ENCODE measurements around the gene PBRM1. TPM values are rescaled to one million over a fixed set of nuclear protein-coding genes. Genes with fewer than 3 reads are reported as not detected.

Gene PBRM1
- total RNA-seq, 4 donors from 2014 or later: 111 to 165 (median 125) TPM

DNA sequence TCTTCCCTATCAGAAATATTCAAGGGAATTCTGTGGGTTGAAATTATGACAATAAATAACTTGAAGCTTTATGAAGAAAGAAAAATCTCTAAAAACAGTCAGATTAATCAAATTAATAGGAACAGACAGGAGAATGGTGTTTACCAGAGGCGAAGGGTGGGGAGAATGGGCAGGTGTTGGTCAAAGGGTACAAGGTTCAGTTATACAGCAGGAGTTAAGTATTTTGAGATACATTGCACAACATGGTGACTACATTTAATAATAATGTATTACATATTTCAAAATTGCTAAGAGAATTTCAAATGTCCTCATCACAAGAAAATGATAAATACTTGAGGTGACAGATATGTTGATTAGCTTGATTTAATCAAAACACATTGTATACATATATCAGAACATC, 38.8 kb upstream of the PBRM1 start:
- no peak for DNase-seq
- Histone ChIP-seq H3K9me3 (no peaks in the 10 kb centered on the region), H3K4me1 (no peaks in the 10 kb centered on the region), H3K36me3 (no peaks in the 10 kb centered on the region), H3K27ac (no peak overlapping the region), H3K4me3 (replicated peaks in 1 of 3) (no peak overlapping the region), H3K27me3 (no peaks in the 10 kb centered on the region)
- TF ChIP-seq POLR2A (IDR thresholded peaks at IDR 0.05): no peak
- TF ChIP-seq, protein P1, sequence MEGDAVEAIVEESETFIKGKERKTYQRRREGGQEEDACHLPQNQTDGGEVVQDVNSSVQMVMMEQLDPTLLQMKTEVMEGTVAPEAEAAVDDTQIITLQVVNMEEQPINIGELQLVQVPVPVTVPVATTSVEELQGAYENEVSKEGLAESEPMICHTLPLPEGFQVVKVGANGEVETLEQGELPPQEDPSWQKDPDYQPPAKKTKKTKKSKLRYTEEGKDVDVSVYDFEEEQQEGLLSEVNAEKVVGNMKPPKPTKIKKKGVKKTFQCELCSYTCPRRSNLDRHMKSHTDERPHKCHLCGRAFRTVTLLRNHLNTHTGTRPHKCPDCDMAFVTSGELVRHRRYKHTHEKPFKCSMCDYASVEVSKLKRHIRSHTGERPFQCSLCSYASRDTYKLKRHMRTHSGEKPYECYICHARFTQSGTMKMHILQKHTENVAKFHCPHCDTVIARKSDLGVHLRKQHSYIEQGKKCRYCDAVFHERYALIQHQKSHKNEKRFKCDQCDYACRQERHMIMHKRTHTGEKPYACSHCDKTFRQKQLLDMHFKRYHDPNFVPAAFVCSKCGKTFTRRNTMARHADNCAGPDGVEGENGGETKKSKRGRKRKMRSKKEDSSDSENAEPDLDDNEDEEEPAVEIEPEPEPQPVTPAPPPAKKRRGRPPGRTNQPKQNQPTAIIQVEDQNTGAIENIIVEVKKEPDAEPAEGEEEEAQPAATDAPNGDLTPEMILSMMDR (IDR thresholded peaks at IDR 0.05): no peak
- intact Hi-C loops (cut with DNase I): no loop called here
- 96 to 100% methylated on average over 1 of the region's 1 CpG for WGBS, 2 donors

GRCh38 chr3:52723935-52724334, 38.2 kb upstream of the PBRM1 start:
- Histone ChIP-seq H3K27ac (no peak overlapping the region), H3K9me3 (no peaks in the 10 kb centered on the region), H3K4me1 (no peaks in the 10 kb centered on the region), H3K4me3 (replicated peaks in 1 of 3) (no peak overlapping the region), H3K36me3 (no peaks in the 10 kb centered on the region), H3K27me3 (no peaks in the 10 kb centered on the region)
- 95 to 97% methylated on average over 5 of the region's 5 CpGs for WGBS, 2 donors
- intact Hi-C loops (cut with DNase I): no loop called here
- DNase-seq: no peak
- no peak for TF ChIP-seq POLR2A (IDR thresholded peaks at IDR 0.05)
- TF ChIP-seq, protein P1 (IDR thresholded peaks at IDR 0.05): no peak

DNA sequence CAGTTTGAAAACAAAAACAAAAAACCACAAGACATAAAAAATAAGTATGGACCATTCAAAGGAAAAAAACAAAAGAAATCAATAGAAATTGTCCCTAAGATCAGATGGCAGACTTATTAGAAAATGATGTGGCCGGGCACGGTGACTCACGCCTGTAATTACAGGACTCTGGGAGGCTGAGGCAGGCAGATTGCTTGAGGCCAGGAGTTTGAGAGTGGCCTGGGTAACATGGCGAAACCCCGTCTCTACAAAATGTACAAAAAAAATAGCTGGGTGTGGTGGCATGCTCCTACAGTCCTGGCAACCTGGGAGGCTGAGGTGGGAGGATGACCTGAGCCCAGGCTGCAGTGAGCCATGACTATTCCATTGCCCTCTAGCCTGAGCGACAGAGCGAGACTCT, 36.8 kb upstream of the PBRM1 start:
- no peaks in the 10 kb centered on the region for H3K36me3 ChIP-seq
- H3K4me3 ChIP-seq (replicated peaks in 1 of 3): no peak overlapping the region
- no peaks in the 10 kb centered on the region for H3K27me3 ChIP-seq
- TF ChIP-seq POLR2A (IDR thresholded peaks at IDR 0.05): no peak
- TF ChIP-seq, protein P1 (IDR thresholded peaks at IDR 0.05): no peak
- intact Hi-C loops (cut with DNase I): no loop called here
- WGBS, 2 donors: 96% methylated on average over 7 of the region's 7 CpGs
- no peaks in the 10 kb centered on the region for H3K4me1 ChIP-seq
- H3K27ac ChIP-seq: no peak overlapping the region
- H3K9me3 ChIP-seq: no peaks in the 10 kb centered on the region
- no peak for DNase-seq

- Histone ChIP-seq H3K27me3 (no peaks in the 10 kb centered on the region), H3K4me1 (no peaks in the 10 kb centered on the region), H3K36me3 (no peaks in the 10 kb centered on the region), H3K27ac (no peak overlapping the region), H3K9me3 (no peaks in the 10 kb centered on the region), H3K4me3 (replicated peaks in 1 of 3) (no peak overlapping the region)
- no peak for DNase-seq
- intact Hi-C loops (cut with DNase I): no loop called here
- TF ChIP-seq, protein P1 (IDR thresholded peaks at IDR 0.05): no peak
- no peak for TF ChIP-seq POLR2A (IDR thresholded peaks at IDR 0.05)
- WGBS, 2 donors: 88 to 100% methylated on average over 1 of the region's 1 CpG
Observed at GRCh38 chr3:52721730-52722008, 36.0 kb upstream of the PBRM1 start.

- Histone ChIP-seq H3K27ac (no peak overlapping the region), H3K4me3 (replicated peaks in 1 of 3) (no peak overlapping the region), H3K4me1 (no peaks in the 10 kb centered on the region), H3K36me3 (no peaks in the 10 kb centered on the region), H3K27me3 (no peaks in the 10 kb centered on the region), H3K9me3 (no peaks in the 10 kb centered on the region)
- TF ChIP-seq POLR2A (IDR thresholded peaks at IDR 0.05): no peak
- TF ChIP-seq, protein P1 (IDR thresholded peaks at IDR 0.05): no peak
- WGBS, 2 donors: 82 to 95% methylated on average over 6 of the region's 6 CpGs
- intact Hi-C loops (cut with DNase I): no loop called here
- DNase-seq: no peak
Observed at GRCh38 chr3:52721002-52721729, 35.5 kb upstream of the PBRM1 start.

Measured in thyroid gland (tissue), 4 donors.